ENCODE measurements around the gene PDCD5.

Gene PDCD5

GRCh38 chr19:32624410-32624809, 43.4 kb downstream of the PDCD5 start:
- TF ChIP-seq EGR1 (IDR thresholded peaks at IDR 0.05) (no peak), CEBPB (IDR thresholded peaks at IDR 0.05) (0 out of 2 replicates have a peak, but pooled peaks have one; percentile 39)

GRCh38 chr19:32626969-32627368, 46.0 kb downstream of the PDCD5 start:
- TF ChIP-seq RAD21 (IDR thresholded peaks at IDR 0.05; ENCODE audit: low read depth), result no peak
- no peak for TF ChIP-seq REST (IDR thresholded peaks at IDR 0.05; ENCODE audit: low read depth)
- TF ChIP-seq USF1 (IDR thresholded peaks at IDR 0.05), result no peak
- no peak for TF ChIP-seq NFIC (IDR thresholded peaks at IDR 0.05)
- no peak for TF ChIP-seq FOXM1 (IDR thresholded peaks at IDR 0.05; ENCODE audit: borderline replicate concordance, low read depth)
- no peak for TF ChIP-seq EGR1 (IDR thresholded peaks at IDR 0.05)
- TF ChIP-seq MAX (IDR thresholded peaks at IDR 0.05), result no peak
- no peak for TF ChIP-seq TEAD4 (IDR thresholded peaks at IDR 0.05)

- TF ChIP-seq EP300 (IDR thresholded peaks at IDR 0.05; ENCODE audit: borderline replicate concordance) (no peak), CREB1 (IDR thresholded peaks at IDR 0.05; ENCODE audit: low read depth) (no peak), TAF1 (IDR thresholded peaks at IDR 0.05; ENCODE audit: low read depth) (no peak), RAD21 (IDR thresholded peaks at IDR 0.05; ENCODE audit: low read depth) (no peak), MAX (IDR thresholded peaks at IDR 0.05) (no peak), ZBTB7A (IDR thresholded peaks at IDR 0.05; ENCODE audit: low read depth) (no peak), FOXM1 (IDR thresholded peaks at IDR 0.05; ENCODE audit: borderline replicate concordance, low read depth) (no peak), REST (IDR thresholded peaks at IDR 0.05; ENCODE audit: low read depth) (no peak), TEAD4 (IDR thresholded peaks at IDR 0.05) (no peak), YY1 (IDR thresholded peaks at IDR 0.05; ENCODE audit: low read depth) (no peak), TCF12 (IDR thresholded peaks at IDR 0.05; ENCODE audit: low read depth) (no peak), EGR1 (IDR thresholded peaks at IDR 0.05) (no peak), CEBPB (IDR thresholded peaks at IDR 0.05) (no peak), NFIC (IDR thresholded peaks at IDR 0.05) (no peak), USF1 (IDR thresholded peaks at IDR 0.05) (no peak)
Observed at GRCh38 chr19:32627714-32628270, 46.8 kb downstream of the PDCD5 start.

GRCh38 chr19:32630338-32630737, 49.3 kb downstream of the PDCD5 start:
- TF ChIP-seq EGR1 (IDR thresholded peaks at IDR 0.05), result no peak
- no peak for TF ChIP-seq REST (IDR thresholded peaks at IDR 0.05; ENCODE audit: low read depth)
- no peak for TF ChIP-seq CREB1 (IDR thresholded peaks at IDR 0.05; ENCODE audit: low read depth)
- TF ChIP-seq TAF1 (IDR thresholded peaks at IDR 0.05; ENCODE audit: low read depth), result no peak
- TF ChIP-seq RAD21 (IDR thresholded peaks at IDR 0.05; ENCODE audit: low read depth), result no peak
- TF ChIP-seq TEAD4 (IDR thresholded peaks at IDR 0.05), result no peak
- no peak for TF ChIP-seq TCF12 (IDR thresholded peaks at IDR 0.05; ENCODE audit: low read depth)
- no peak for TF ChIP-seq ZBTB7A (IDR thresholded peaks at IDR 0.05; ENCODE audit: low read depth)
- TF ChIP-seq FOXM1 (IDR thresholded peaks at IDR 0.05; ENCODE audit: borderline replicate concordance, low read depth), result no peak
- TF ChIP-seq USF1 (IDR thresholded peaks at IDR 0.05), result no peak
